Measurements from ENCODE around the gene FBXO48. TPM values are rescaled to one million over a fixed set of nuclear protein-coding genes. Genes with fewer than 3 reads are reported as not detected.

Gene FBXO48
- total RNA-seq, 1 donor from 2014 or later = 1.8 TPM

- intact Hi-C loops (cut with DNase I) = no loop called here
- Histone ChIP-seq H3K4me3 (peak overlapping the region; percentile 79), H3K27ac (no peak overlapping the region), H3K9me3 (no peaks in the 10 kb centered on the region), H3K27me3 (no peaks in the 10 kb centered on the region), H3K4me1 (peaks cover 15% of the 10 kb centered on the region), H3K36me3 (no peaks in the 10 kb centered on the region)
- no peak for ATAC-seq
- TF ChIP-seq CTCF (IDR thresholded peaks at IDR 0.05) = no peak
- DNase-seq = no peak
Observed at GRCh38 chr2:68468801-68469200, 1.7 kb upstream of the FBXO48 start.

GRCh38 chr2:68466778-68467076 is 367 bp downstream of the FBXO48 start:
- peak overlapping the region; percentile 68 for H3K27ac ChIP-seq
- no peaks in the 10 kb centered on the region for H3K36me3 ChIP-seq
- TF ChIP-seq CTCF (IDR thresholded peaks at IDR 0.05) = no peak
- no peak for DNase-seq
- peak overlapping the region; percentile 79 for H3K4me3 ChIP-seq
- H3K27me3 ChIP-seq = no peaks in the 10 kb centered on the region
- intact Hi-C loops (cut with DNase I) = no loop called here
- no peaks in the 10 kb centered on the region for H3K9me3 ChIP-seq
- H3K4me1 ChIP-seq = peaks cover 15% of the 10 kb centered on the region
- ATAC-seq = no peak

- no peaks in the 10 kb centered on the region for H3K9me3 ChIP-seq
- H3K4me1 ChIP-seq = peaks cover 15% of the 10 kb centered on the region
- H3K36me3 ChIP-seq = no peaks in the 10 kb centered on the region
- H3K27me3 ChIP-seq = no peaks in the 10 kb centered on the region
- TF ChIP-seq CTCF (IDR thresholded peaks at IDR 0.05) = peak; percentile 6
- intact Hi-C loops (cut with DNase I) = no loop called here
- peak overlapping the region; percentile 68 for H3K27ac ChIP-seq
- H3K4me3 ChIP-seq = peak overlapping the region; percentile 79
- DNase-seq (no peak), ATAC-seq (no peak)
Observed at GRCh38 chr2:68466361-68466777, 725 bp downstream of the FBXO48 start.

- Histone ChIP-seq H3K36me3 (no peaks in the 10 kb centered on the region), H3K4me3 (no peak overlapping the region), H3K27me3 (no peaks in the 10 kb centered on the region), H3K27ac (no peak overlapping the region), H3K4me1 (peaks cover 15% of the 10 kb centered on the region), H3K9me3 (no peaks in the 10 kb centered on the region)
- intact Hi-C loops (cut with DNase I) = no loop called here
- no peak for DNase-seq
- ATAC-seq = no peak
- TF ChIP-seq CTCF (IDR thresholded peaks at IDR 0.05) = no peak
Observed at GRCh38 chr2:68465081-68465916, 1.8 kb downstream of the FBXO48 start.

- Histone ChIP-seq H3K27ac (no peak overlapping the region), H3K9me3 (no peaks in the 10 kb centered on the region), H3K4me1 (peaks cover 15% of the 10 kb centered on the region), H3K27me3 (no peaks in the 10 kb centered on the region), H3K36me3 (no peaks in the 10 kb centered on the region), H3K4me3 (no peak overlapping the region)
- no peak for DNase-seq
- TF ChIP-seq CTCF (IDR thresholded peaks at IDR 0.05) = no peak
- intact Hi-C loops (cut with DNase I) = no loop called here
- no peak for ATAC-seq
Observed at GRCh38 chr2:68464651-68465050, 2.4 kb downstream of the FBXO48 start.
